Articular chondrocyte of knee joint (primary cell): ENCODE data around the gene C15orf39. TPM values are rescaled to one million over a fixed set of nuclear protein-coding genes. Genes with fewer than 3 reads are reported as not detected.

ENCODE experiments used
- small RNA-seq: library from RNA; depleted of rRNA; stranded (forward); fragments of <200 nt; gene quantifications from one replicate; pipeline ENCODE3, GENCODE V24; 2012
- total RNA-seq: library from RNA; depleted of rRNA; stranded (reverse); fragments of >200 nt; gene quantifications from 2 replicates; pipeline ENCODE4 v1.2.3, GENCODE V29; 2012

Gene C15orf39
- total RNA-seq, result 6.1 and 6.6 TPM in 2 replicates

DNA sequence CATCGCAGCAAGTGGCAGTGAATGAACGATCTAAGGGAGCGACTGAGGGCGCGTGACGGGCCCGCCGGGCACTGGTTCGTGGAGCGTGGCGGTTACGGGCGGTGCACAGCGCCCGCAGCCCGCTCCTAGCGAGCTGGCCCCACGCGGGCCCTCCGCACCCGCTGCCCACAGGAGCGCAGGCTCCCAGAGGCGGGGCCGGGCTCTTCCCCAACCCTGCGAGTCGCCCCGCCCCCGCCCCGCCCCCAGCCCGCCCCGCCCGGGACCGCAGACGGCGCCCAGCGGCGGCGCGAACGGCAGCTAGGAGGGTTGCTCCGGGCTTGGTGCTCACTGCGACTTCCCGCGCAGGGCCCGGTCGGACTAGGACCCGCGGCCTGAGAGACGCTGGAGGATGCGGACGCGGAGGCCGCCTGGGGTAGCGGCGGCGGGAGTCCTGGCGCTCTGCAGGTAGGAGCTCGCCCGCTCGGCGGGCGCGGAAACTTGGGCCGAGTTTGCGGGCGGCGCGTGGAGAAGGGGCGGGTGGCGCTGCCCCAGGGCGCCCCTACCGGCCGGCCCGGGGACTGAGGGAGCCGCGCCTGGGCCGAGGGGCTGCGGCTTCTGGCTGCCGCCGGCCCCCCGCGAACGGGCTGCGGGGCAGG is at the start of gene C15orf39:
TSS of gene C15orf39 (plus strand) at position 267 of the 635 bp plus-strand sequence. CDS start 4,167 bp downstream, outside the sequence.

DNA sequence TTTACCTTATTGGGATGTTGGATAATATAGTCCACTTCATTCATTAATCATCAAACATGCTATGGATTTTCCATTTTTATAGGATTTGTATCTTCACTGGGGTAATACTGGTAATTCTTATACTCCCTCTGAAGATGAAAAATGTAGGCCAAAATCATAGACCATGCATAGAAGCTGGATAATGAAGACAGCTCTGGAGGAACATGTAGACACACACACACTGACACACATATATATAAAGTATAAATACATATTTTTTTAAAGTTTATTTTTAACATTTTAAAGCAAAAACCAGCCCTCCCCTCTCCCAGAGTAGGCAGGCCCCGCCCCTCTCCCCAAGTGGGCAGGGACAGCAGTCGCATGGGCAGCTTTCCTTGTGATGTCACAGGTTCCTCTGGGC is 56.4 kb downstream of the C15orf39 start, which contains the start of gene GOLGA6C:
TSS of gene GOLGA6C (plus strand) at position 301 of the 400 bp plus-strand sequence. CDS start 265 bp downstream, outside the sequence.

Small RNA genes within 50 kb of the gene (small RNA-seq; reads per million reads assigned to genes)
- gene AC068338.1, result not detected

Other genes starting within 250 kb of the C15orf39 start
- gene RPP25, start 245.1 kb upstream of the C15orf39 start, total RNA-seq, result 4.0 and 8.1 TPM in 2 replicates
- gene SCAMP5, start 206.3 kb upstream of the C15orf39 start, total RNA-seq, result 0.97 and 6.3 TPM in 2 replicates
- 6.5 and 8.0 TPM in 2 replicates for gene PPCDC, start 178.3 kb upstream of the C15orf39 start, total RNA-seq
- gene GOLGA6C, start 56.5 kb downstream of the C15orf39 start, total RNA-seq, result not detected in 2 replicates
- not detected in 2 replicates for gene GOLGA6D, start 81.0 kb downstream of the C15orf39 start, total RNA-seq
- 50.0 and 52.8 TPM in 2 replicates for gene COMMD4, start 134.2 kb downstream of the C15orf39 start, total RNA-seq
- 5.0 and 5.4 TPM in 2 replicates for gene NEIL1, start 145.2 kb downstream of the C15orf39 start, total RNA-seq
- 72.2 and 120 TPM in 2 replicates for gene MAN2C1, start 166.7 kb downstream of the C15orf39 start, total RNA-seq
- gene SIN3A, start 249.8 kb downstream of the C15orf39 start, total RNA-seq, result 40.1 and 45.6 TPM in 2 replicates